ENCODE results near the gene C2orf68.

GRCh38 chr2:85599468-85600234 is 12.2 kb downstream of the C2orf68 start:
- TF ChIP-seq, protein P1, sequence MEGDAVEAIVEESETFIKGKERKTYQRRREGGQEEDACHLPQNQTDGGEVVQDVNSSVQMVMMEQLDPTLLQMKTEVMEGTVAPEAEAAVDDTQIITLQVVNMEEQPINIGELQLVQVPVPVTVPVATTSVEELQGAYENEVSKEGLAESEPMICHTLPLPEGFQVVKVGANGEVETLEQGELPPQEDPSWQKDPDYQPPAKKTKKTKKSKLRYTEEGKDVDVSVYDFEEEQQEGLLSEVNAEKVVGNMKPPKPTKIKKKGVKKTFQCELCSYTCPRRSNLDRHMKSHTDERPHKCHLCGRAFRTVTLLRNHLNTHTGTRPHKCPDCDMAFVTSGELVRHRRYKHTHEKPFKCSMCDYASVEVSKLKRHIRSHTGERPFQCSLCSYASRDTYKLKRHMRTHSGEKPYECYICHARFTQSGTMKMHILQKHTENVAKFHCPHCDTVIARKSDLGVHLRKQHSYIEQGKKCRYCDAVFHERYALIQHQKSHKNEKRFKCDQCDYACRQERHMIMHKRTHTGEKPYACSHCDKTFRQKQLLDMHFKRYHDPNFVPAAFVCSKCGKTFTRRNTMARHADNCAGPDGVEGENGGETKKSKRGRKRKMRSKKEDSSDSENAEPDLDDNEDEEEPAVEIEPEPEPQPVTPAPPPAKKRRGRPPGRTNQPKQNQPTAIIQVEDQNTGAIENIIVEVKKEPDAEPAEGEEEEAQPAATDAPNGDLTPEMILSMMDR (IDR thresholded peaks at IDR 0.05; ENCODE audit: low read depth, low read length, poor library complexity, severe bottlenecking): no peak
- no peak for TF ChIP-seq EZH2phosphoT487 (IDR thresholded peaks at IDR 0.05; ENCODE audit: borderline replicate concordance, low read length)

Data from DOHH2 (cell line).